ENCODE measurements around the gene ING5. TPM values are rescaled to one million over a fixed set of nuclear protein-coding genes. Genes with fewer than 3 reads are reported as not detected.

Gene ING5
- total and polyA plus RNA-seq, 2 donors (not counting 3 experiments of a cell fraction or from before 2014, with no cell fraction given): 24.5 to 33.4 TPM

GRCh38 chr2:241751152-241751551, 49.3 kb downstream of the ING5 start:
- no peak for FAIRE-seq
- Histone ChIP-seq H3K27me3 (ENCODE audit: control insufficient read depth in 2 of 2, insufficient read depth in 2 of 2, low read length in 2 of 2) (no peaks in the 10 kb centered on the region), H3K27ac (ENCODE audit: insufficient read depth, low read depth, low read length) (no peak overlapping the region), H3K9me3 (replicated peaks; ENCODE audit: control insufficient read depth, insufficient read depth, low read length) (no peaks in the 10 kb centered on the region), H2AFZ (ENCODE audit: low read depth, low read length) (no peak overlapping the region), H3K36me3 (ENCODE audit: control insufficient read depth in 2 of 2, extremely low read depth in 1 of 2, insufficient read depth in 2 of 2, low read length in 2 of 2) (peaks cover 0 to 13% of the 10 kb centered on the region in 2 experiments), H3K9me1 (replicated peaks; ENCODE audit: control insufficient read depth, extremely low read depth, insufficient read depth, low read length) (no peaks in the 10 kb centered on the region), H3K4me2 (ENCODE audit: insufficient read depth, low read length) (no peak overlapping the region), H3K79me2 (ENCODE audit: control insufficient read depth, insufficient read depth, low read length) (no peaks in the 10 kb centered on the region), H3K4me3 (replicated peaks in 1 of 3; ENCODE audit: insufficient read depth in 1 of 3, low read depth in 1 of 3, low read length in 3 of 3) (no peak overlapping the region), H3K9ac (replicated peaks; ENCODE audit: extremely low read depth, insufficient read depth, low read length) (no peak overlapping the region), H4K20me1 (replicated peaks; ENCODE audit: control insufficient read depth, extremely low read depth, insufficient read depth, low read length) (no peaks in the 10 kb centered on the region), H3K4me1 (ENCODE audit: control insufficient read depth, extremely low read depth, insufficient read depth, low read length) (no peaks in the 10 kb centered on the region)
- no TSS peak for BruUV-seq (replicated peaks)
- ChIA-PET POLR2A (no interaction called here), CTCF (no interaction called here)
- intact Hi-C loops (cut with micrococcal nuclease): no loop called here
- dilution Hi-C loops (cut with MboI; ENCODE audit: extremely low pct_ligation_motif_present, low sequenced_read_pairs): no loop called here
- TF ChIP-seq POLR2A (IDR thresholded peaks at IDR 0.05; ENCODE audit: low read depth, low read length) (no peak), MYC (IDR thresholded peaks at IDR 0.05; ENCODE audit: low read depth, low read length) (no peak), CTCF (IDR thresholded peaks at IDR 0.05; ENCODE audit: extremely low read depth in 1 of 2, insufficient read depth in 1 of 2, low read depth in 1 of 2, low read length in 2 of 2) (no peak), POLR2AphosphoS5 (IDR thresholded peaks at IDR 0.05; ENCODE audit: insufficient read depth, low read depth, low read length) (no peak), MAX (IDR thresholded peaks at IDR 0.05; ENCODE audit: insufficient read depth, insufficient read length) (no peak), JUN (IDR thresholded peaks at IDR 0.05; ENCODE audit: borderline replicate concordance, insufficient read depth, insufficient read length, low read depth) (no peak), GATA2 (IDR thresholded peaks at IDR 0.05; ENCODE audit: insufficient read depth, insufficient read length, low read depth, low read length) (no peak), EZH2 (IDR thresholded peaks at IDR 0.05; ENCODE audit: borderline replicate concordance, low read depth, low read length, severe bottlenecking) (no peak), FOS (IDR thresholded peaks at IDR 0.05; ENCODE audit: borderline replicate concordance, insufficient read depth, low read length) (no peak)
- DNase-seq (ENCODE audit: low read depth, low spot score): no peak

Measured in endothelial cell of umbilical vein (primary cell).